Mucosa of gallbladder (tissue), 1 donor: ENCODE results near the gene TRPC4. TPM values are rescaled to one million over a fixed set of nuclear protein-coding genes. Genes with fewer than 3 reads are reported as not detected.
"Not testable (repeated sequence)": the region's sequence is repeated elsewhere in the genome, so short reads cannot be mapped to it uniquely, and the experiment has no call there.

Experiments
- DNase-seq: peaks from one replicate; pipeline ENCODE4 v3.0.0-alpha.2; 2020; ENCODE audit warnings: low spot score
- total RNA-seq: library from RNA; stranded (reverse); gene quantifications from one replicate; pipeline ENCODE4 v1.2.1, GENCODE V29; 2021
- donor health status: DM: no; HTN: no; CAD: no.

TRPC4 gene
- total RNA-seq, 1 donor from 2014 or later = 11.3 TPM

DNA sequence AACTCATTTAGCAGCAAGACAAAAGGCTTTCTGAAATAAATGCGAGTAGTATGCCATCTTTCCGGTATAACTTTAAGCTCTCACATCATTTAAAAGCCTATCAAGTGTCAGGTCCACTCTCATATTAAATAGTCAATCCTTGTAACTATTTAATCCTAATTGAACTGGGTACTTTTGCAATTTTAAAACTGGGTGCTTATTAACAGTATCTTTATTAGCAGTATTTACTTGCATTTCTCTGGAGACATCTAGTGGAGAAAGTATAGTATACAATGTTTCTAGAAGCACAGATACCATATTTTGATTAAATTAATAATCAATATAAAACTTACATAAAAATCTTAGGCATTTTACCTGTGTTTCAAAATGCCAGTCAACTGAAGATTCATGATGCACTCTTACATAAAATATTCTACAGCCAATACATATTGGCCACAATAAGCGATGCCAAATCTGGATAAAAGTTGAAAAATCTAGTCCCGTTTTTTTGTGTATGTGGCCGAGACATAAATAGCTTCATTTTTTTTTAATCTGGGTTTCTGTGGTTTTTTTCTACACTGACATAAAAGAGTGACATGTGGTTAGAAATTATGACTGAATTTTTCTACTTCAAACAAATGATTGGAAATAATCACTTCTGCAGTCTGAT is 266.7 kb downstream of the TRPC4 start:
- DNase-seq = no peak

DNA sequence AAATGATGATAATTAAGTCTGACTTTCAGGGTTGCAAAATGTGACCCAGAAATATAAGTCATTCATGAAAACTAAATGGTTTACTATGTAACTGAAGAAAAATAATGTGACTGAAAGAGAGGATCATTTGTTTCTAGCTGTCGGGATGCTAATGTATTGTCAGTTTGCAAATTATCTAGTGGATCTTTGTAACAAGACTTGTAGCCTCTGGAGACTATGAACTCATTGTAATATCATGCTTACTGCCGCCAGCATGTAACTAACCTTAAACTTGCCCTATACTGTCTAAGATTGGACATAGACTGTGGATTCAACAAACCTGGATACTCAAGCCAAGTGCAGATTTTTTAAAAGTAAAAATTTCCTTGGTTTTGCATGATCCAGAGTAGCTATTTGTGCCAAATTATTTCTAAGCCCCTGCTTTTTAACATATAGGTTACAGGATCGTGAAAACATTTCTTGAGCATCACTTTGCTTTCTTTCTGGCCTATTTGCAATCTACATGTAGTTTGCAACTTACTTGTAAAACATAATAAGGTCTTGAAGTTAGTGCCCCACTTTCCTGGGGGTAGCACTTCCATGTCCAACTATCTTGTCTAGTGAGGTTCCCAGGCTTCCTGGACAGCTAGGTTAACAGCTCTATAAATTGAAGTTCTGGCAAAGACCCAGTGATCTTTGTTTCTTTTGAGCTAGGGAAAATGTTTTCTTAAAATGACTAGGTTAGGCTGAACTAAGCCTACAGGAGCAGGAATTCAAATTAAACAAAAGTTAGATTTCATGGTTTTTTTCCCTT is 267.7 kb downstream of the TRPC4 start:
- no peak for DNase-seq

DNA sequence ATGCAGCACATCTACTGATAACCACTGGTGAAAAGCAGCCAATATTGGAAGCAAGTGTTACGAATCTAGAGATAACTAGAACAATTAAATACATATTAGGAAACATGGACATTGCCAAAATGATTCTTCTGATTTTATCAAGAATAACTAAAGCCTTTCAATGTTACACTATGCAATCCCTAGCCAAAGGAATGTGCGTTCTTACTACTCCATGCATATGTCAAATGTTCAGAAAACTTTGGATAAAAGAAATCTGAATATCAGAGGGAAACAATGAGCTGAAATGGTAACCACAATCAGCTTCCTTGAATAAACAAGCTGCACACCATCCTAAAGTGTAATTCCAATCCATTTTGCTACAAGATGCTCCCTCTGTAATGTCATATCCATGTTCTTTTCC is 270.1 kb downstream of the TRPC4 start:
- DNase-seq = no peak

DNA sequence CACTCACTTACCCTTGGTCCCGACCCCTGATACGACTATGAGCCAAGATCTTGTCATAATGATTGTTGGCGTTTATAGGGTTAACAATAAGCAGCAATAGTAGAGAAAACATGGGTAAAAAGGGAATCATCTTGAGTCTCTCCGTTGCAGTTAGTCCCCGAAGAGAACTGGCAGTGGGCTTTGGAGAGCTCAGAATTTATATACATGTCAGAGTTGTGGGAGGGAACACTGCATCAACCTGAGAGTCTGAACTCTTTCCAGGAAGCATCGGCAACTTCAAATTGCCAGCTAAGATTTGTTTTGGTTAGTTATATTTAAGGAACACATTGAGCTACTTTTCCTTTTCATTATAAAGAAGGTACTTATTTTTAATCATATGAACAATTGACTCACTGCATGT is 271.0 kb downstream of the TRPC4 start, which contains the start of gene POSTN:
POSTN (minus strand) TSS at position 172 of the 400 bp plus-strand sequence; CDS start at position 130, 42 bp downstream.
- DNase-seq = no peak

DNA sequence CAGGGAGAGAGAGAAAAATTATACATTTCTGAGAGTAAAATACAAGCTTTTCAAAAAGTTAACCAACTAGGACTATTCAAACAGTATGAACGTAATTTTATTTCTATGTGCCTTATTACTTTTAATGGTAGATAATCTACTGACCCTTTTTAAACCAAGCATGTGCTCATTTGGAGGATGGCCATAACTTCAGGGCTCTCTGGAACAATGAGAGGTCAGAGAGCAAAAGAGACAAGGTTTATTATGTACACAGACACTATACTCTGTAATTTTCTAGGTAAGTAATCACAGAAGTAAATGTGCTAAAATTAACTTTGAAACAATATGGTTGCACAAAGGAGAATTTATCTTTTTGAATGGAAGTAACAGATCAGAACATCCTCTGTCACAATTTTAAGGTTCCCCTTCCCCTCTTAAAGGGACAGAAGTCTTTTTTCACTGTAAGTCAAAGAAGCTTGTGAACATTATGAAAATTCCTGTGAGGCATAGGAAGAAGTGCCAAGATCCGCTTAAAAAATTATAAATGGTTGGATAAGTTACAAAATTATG is 272.0 kb downstream of the TRPC4 start:
- no peak for DNase-seq

DNA sequence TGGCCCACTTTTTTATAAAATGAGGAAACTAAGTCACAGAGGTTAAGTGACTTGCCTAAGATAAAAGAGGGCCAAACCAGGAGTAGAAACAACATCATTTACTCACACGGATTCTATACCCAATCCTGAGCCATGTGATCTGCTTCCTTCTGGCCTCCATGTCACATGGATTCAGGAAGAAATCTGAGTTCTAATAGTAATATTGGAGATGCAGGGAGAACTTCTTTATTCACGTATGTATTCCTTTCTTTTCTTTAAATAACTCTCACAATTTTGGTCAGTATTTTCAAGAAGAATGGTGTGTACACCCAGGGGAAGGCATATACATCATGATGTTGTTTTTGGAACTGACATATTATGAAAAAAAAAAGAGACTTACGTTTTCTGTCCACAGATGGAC is 272.8 kb downstream of the TRPC4 start:
- DNase-seq = no peak

DNA sequence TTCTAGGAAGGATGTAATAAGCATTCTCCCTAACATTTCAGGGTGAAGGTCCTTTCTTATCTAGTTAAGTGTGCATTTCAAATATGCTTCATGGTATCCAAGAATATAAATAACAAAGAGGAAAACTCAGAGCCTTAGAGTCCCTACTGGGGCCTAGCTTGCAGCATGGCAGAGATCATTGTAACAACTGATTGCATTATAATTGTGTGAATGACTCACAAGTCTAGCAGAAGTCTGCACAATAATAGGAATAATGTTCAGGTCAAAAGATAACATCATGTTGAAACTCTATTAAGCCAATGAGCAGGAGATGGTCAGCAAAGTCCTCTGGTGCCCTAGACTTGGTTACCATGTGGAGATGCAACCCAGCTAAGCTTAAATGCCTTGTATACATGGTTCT is 274.4 kb downstream of the TRPC4 start:
- no peak for DNase-seq

DNA sequence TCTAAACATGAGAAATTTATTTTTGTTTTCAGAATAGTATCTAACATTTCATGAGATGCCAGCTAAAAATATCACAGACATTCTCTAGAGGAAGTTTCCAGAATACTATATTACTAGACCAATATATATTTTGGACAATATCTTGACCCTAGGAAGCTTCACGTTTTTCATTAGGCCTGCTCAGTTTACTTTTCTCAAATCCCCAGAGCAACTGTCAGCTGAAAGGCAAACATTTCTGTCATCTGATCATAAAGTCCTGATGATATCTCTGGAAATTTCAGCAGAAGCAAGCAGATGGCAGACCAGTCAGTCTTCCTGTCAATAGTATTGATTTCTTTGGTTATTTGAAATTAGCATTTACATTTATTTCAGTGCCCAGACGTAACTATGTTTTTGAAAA is 275.0 kb downstream of the TRPC4 start:
- no peak for DNase-seq

DNA sequence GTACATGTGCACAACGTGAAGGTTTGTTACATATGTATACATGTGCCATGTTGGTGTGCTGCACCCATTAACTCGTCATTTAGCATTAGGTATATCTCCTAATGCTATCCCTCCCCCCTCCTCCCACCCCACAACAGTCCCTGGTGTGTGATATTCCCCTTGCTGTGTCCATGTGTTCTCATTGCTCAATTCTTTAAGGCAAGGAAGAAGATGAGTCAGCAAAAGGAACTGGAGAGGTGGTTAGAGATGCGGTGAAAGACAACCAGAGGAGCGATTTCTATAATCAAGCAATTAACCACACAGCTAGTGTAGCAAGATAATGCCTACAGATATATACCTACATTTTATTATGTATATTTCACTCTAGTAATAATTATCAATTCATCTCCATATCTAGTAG is 280.2 kb downstream of the TRPC4 start:
- DNase-seq = not testable (repeated sequence)

DNA sequence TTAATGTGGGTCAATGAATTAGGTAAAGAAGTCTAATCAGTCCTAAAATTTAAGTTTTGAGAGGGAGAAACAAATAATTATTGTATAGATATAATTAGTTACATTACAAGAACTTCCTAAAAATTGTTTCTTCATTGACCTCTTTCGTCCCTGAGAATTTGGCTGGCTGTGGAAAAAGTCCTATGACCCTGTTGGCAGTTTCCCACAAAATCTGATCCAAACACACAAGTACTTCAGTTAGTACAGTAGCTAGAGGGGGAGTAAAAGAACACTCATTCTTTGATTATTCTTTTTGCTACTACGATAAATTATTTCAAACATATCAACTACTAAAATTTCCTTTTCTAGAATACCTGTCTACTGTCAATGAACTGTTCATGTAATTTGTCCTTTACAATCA is 282.3 kb downstream of the TRPC4 start:
- no peak for DNase-seq
